ENCODE results near the gene CDH18.
"Not testable (repeated sequence)": the region's sequence is repeated elsewhere in the genome, so short reads cannot be mapped to it uniquely, and the experiment has no call there.

Gene CDH18

DNA sequence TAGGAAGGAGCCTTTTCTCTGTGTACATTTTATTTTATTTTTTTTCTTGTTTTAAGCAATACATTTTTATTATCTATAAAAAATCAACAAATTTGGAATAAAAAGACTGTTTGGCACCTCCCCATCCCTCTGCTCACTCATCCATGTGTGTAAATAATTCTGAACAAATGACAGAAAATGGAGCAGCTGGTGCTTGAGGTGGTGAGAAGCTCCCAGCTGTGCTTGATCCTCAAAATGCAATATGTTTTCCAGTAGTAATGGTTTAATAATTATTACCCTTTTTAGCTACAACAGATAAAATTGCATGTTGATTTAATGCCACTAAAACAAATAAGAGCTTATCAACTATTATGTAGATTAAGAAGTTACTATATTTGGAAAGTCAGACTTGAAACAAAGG, 132.5 kb downstream of the CDH18 start:
- H3K4me1 Mint-ChIP-seq (ENCODE audit: low read depth) = no peaks in the 10 kb centered on the region
- H3K27ac Mint-ChIP-seq = no peak overlapping the region
- no peak overlapping the region for H3K4me3 Mint-ChIP-seq
- peaks cover 12% of the 10 kb centered on the region for H3K9me3 Mint-ChIP-seq
- no peaks in the 10 kb centered on the region for H3K27me3 Mint-ChIP-seq
- no peaks in the 10 kb centered on the region for H3K36me3 Mint-ChIP-seq (ENCODE audit: low read depth)

- peaks cover 12% of the 10 kb centered on the region for H3K9me3 Mint-ChIP-seq
- no peaks in the 10 kb centered on the region for H3K36me3 Mint-ChIP-seq (ENCODE audit: low read depth)
- no peaks in the 10 kb centered on the region for H3K4me1 Mint-ChIP-seq (ENCODE audit: low read depth)
- no peaks in the 10 kb centered on the region for H3K27me3 Mint-ChIP-seq
- H3K4me3 Mint-ChIP-seq = no peak overlapping the region
- H3K27ac Mint-ChIP-seq = no peak overlapping the region
Measured at GRCh38 chr5:19855031-19855430, 133.0 kb downstream of the CDH18 start.

GRCh38 chr5:19853616-19854240, 134.3 kb downstream of the CDH18 start:
- H3K4me3 Mint-ChIP-seq = no peak overlapping the region
- peaks cover 12% of the 10 kb centered on the region for H3K9me3 Mint-ChIP-seq
- H3K27me3 Mint-ChIP-seq = no peaks in the 10 kb centered on the region
- no peaks in the 10 kb centered on the region for H3K36me3 Mint-ChIP-seq (ENCODE audit: low read depth)
- H3K4me1 Mint-ChIP-seq (ENCODE audit: low read depth) = no peaks in the 10 kb centered on the region
- H3K27ac Mint-ChIP-seq = no peak overlapping the region

DNA sequence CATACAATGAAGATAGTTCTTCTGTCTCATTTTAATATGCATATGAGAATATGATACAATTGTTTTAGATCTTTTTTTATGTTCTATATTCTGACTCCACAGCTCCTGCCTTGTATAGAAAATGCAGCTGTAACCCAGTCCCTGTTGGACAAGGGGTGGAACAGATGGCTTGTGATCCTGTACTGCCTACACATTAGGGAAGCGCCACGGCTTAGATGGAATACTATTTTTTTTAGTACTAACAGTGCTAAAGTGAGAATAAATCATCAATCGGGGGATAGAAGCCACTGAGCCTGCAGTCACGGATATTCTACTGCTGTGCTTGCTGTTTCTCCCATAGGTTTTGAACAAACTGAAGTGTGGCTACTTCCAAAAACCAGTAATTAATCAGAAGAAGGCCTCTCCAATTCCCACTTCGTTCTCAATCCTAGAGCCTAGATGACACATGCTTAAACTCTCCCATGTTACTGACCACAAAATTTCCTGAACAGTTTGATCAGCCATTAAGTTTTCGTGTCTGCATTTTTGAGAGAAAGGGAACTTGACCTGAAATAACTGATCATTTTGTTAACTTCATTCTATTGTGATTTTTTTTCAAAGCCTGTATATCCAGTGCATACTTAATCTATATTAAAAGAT, 150.3 kb downstream of the CDH18 start:
- Mint-ChIP-seq H3K4me1 (ENCODE audit: low read depth) (no peaks in the 10 kb centered on the region), H3K27me3 (no peaks in the 10 kb centered on the region), H3K36me3 (ENCODE audit: low read depth) (no peaks in the 10 kb centered on the region), H3K27ac (no peak overlapping the region), H3K4me3 (no peak overlapping the region), H3K9me3 (peaks cover 8% of the 10 kb centered on the region)

DNA sequence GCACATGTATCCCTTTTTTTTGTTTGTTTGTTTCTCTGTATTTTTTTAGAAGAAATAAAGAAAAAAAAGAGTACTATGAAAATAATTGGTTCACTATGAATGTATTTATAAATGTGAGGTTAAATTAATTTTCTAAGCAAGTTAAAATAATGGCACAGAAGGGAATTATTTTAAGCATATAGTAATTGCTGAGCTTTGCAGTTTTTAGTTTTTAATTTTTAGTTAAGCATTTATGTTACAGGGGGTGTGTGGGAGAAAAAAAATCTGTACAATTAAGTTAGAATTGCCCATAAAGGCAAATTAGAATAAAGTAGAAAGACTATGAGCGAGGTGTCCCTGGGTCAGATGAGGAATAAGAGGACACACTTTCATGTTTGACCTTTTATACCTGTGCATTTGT, 152.6 kb downstream of the CDH18 start:
- no peaks in the 10 kb centered on the region for H3K27me3 Mint-ChIP-seq
- H3K27ac Mint-ChIP-seq = no peak overlapping the region
- H3K4me1 Mint-ChIP-seq (ENCODE audit: low read depth) = no peaks in the 10 kb centered on the region
- H3K4me3 Mint-ChIP-seq = no peak overlapping the region
- H3K9me3 Mint-ChIP-seq = peaks cover 17% of the 10 kb centered on the region
- no peaks in the 10 kb centered on the region for H3K36me3 Mint-ChIP-seq (ENCODE audit: low read depth)

- H3K4me1 Mint-ChIP-seq (ENCODE audit: low read depth); H3K4me3 Mint-ChIP-seq; H3K27me3 Mint-ChIP-seq; H3K36me3 Mint-ChIP-seq (ENCODE audit: low read depth); H3K9me3 Mint-ChIP-seq; H3K27ac Mint-ChIP-seq: not testable (repeated sequence)
Measured at GRCh38 chr5:19812720-19813119, 175.3 kb downstream of the CDH18 start.

- peaks cover 3% of the 10 kb centered on the region for H3K9me3 Mint-ChIP-seq
- H3K4me1 Mint-ChIP-seq (ENCODE audit: low read depth) = no peaks in the 10 kb centered on the region
- no peaks in the 10 kb centered on the region for H3K36me3 Mint-ChIP-seq (ENCODE audit: low read depth)
- H3K4me3 Mint-ChIP-seq = no peak overlapping the region
- H3K27ac Mint-ChIP-seq = no peak overlapping the region
- no peaks in the 10 kb centered on the region for H3K27me3 Mint-ChIP-seq
Measured at GRCh38 chr5:19806756-19807155, 181.2 kb downstream of the CDH18 start.

DNA sequence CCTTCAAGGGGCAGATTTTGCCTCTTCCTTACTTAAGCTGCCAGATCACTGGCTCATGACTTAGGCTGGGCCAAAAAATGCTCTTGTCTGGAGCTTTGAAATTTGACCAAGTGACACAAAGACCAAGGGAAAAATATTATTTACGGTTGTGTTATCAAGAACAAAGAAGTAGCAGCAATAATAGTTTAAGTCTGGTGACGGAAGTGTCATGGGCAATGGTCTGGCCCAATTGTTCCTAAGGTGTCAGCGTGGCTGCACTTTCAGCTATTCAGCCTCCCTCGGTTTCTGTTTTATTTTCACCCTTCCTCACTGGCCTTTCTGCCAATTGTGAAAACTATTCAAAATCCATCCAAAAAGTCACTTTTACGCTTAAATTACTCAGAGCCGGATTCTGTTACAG, 185.3 kb downstream of the CDH18 start:
- H3K36me3 Mint-ChIP-seq (ENCODE audit: low read depth) = no peaks in the 10 kb centered on the region
- no peak overlapping the region for H3K27ac Mint-ChIP-seq
- no peaks in the 10 kb centered on the region for H3K27me3 Mint-ChIP-seq
- no peaks in the 10 kb centered on the region for H3K9me3 Mint-ChIP-seq
- H3K4me3 Mint-ChIP-seq = no peak overlapping the region
- H3K4me1 Mint-ChIP-seq (ENCODE audit: low read depth) = no peaks in the 10 kb centered on the region

DNA sequence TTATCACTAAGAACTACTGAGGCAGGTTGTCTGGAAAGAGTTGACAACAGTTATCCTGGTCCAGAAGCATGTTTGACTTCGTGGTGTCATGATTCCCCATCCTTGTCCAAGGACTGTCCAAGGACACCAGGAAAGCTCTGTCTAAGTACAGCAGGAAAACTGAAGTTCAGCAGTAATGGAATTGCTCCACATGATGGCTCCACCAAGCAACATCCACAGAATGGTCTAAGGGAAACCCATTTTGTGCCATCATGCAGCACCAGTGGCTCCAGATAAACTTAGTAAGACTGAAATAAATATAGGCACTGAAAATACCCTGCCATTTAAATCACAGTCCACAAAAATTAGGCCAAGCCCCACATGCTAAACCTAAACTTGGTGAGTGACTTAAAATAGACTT, 192.8 kb downstream of the CDH18 start:
- Mint-ChIP-seq H3K27ac (no peak overlapping the region), H3K9me3 (no peaks in the 10 kb centered on the region)

DNA sequence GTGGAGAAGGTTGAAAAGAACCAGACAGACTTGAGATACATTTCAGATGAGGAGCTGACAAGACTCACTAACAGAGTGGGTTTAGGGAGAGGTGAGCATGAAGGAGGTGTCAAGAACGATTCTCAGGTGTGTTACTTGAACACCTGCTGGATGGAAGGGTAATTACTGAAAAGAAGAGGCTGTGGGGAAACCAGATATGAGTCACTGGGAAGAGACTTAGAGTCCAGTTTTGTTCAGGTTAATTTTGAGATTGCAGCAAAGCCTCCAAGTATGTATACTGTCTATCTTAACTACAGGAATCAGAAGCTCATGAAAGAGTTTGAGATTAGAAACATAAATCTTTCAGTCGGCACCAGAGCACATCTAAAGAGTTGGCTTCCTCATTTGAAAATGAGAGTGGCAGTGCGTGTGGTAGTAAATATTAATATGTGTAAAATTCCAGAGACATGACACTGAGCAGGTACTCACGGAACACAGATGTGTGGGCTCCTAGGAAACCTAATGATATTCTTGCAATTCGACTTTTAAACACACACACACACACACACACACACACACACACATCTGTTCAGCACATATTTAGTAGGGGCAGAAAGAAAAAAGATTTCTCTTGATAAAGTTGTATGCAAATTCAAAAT, 197.1 kb downstream of the CDH18 start:
- H3K36me3 Mint-ChIP-seq (ENCODE audit: low read depth) = no peaks in the 10 kb centered on the region
- peaks cover 4% of the 10 kb centered on the region for H3K9me3 Mint-ChIP-seq
- no peaks in the 10 kb centered on the region for H3K27me3 Mint-ChIP-seq
- no peak overlapping the region for H3K27ac Mint-ChIP-seq
- no peak overlapping the region for H3K4me3 Mint-ChIP-seq
- H3K4me1 Mint-ChIP-seq (ENCODE audit: low read depth) = no peaks in the 10 kb centered on the region

More for the DNA sequence above, 192.8 kb downstream of the CDH18 start:
- Mint-ChIP-seq H3K27me3 (no peaks in the 10 kb centered on the region), H3K4me1 (ENCODE audit: low read depth) (no peaks in the 10 kb centered on the region), H3K36me3 (ENCODE audit: low read depth) (no peaks in the 10 kb centered on the region), H3K4me3 (no peak overlapping the region)

DNA sequence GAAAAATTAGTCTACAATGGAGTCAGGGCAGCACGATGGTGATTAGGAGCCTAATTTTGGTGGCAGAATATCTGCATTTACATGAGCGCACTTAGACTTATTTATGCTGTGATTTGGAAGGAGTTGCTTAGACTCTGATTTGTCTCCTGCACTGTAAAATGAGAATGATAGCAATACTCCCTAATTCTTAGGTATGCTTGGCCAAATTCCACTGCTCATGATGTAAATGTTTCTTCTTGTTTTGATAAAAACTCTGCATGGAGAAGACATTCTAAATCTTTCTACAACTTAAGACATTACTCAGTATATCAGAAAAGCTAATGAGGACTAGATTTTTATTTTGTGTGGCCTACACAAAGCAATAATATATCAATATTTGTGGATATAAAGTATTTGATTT, 205.4 kb downstream of the CDH18 start:
- Mint-ChIP-seq H3K36me3 (ENCODE audit: low read depth) (no peaks in the 10 kb centered on the region), H3K9me3 (peaks cover 12% of the 10 kb centered on the region), H3K27me3 (no peaks in the 10 kb centered on the region), H3K4me3 (no peak overlapping the region), H3K4me1 (ENCODE audit: low read depth) (no peaks in the 10 kb centered on the region), H3K27ac (no peak overlapping the region)

GRCh38 chr5:19777363-19777762, 210.6 kb downstream of the CDH18 start:
- H3K27ac Mint-ChIP-seq = no peak overlapping the region
- H3K36me3 Mint-ChIP-seq (ENCODE audit: low read depth) = no peaks in the 10 kb centered on the region
- peaks cover 16% of the 10 kb centered on the region for H3K9me3 Mint-ChIP-seq
- H3K27me3 Mint-ChIP-seq = no peaks in the 10 kb centered on the region
- H3K4me3 Mint-ChIP-seq = no peak overlapping the region
- no peaks in the 10 kb centered on the region for H3K4me1 Mint-ChIP-seq (ENCODE audit: low read depth)

GRCh38 chr5:19776886-19777285, 211.1 kb downstream of the CDH18 start:
- not testable (repeated sequence) for H3K27me3 Mint-ChIP-seq; H3K36me3 Mint-ChIP-seq (ENCODE audit: low read depth); H3K4me3 Mint-ChIP-seq; H3K27ac Mint-ChIP-seq; H3K4me1 Mint-ChIP-seq (ENCODE audit: low read depth)
- peaks cover 20% of the 10 kb centered on the region for H3K9me3 Mint-ChIP-seq

GRCh38 chr5:19771174-19771835, 216.7 kb downstream of the CDH18 start:
- Mint-ChIP-seq H3K4me1 (ENCODE audit: low read depth) (no peaks in the 10 kb centered on the region), H3K36me3 (ENCODE audit: low read depth) (no peaks in the 10 kb centered on the region), H3K27me3 (no peaks in the 10 kb centered on the region), H3K27ac (no peak overlapping the region), H3K4me3 (no peak overlapping the region), H3K9me3 (peaks cover 19% of the 10 kb centered on the region)

DNA sequence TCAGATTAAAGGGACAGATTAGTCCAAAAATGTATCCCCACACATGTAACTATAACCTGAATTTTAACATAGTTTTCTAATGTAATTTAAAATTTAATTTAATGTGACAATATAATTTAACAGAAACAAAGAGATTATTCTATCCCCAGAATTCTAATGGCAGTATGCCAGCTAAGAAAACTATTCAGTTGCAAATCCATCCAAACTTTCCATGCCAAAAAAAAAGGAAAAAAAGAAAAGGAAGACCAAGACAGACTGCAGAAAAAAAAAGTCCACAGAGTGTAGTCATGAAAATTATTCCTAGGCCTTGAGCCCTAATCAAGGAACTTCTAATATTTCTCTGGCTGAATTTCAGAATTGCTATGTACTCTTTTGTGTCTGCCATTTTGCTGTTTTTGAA, 217.6 kb downstream of the CDH18 start:
- H3K27ac Mint-ChIP-seq = no peak overlapping the region
- H3K4me1 Mint-ChIP-seq (ENCODE audit: low read depth) = no peaks in the 10 kb centered on the region
- peaks cover 14% of the 10 kb centered on the region for H3K9me3 Mint-ChIP-seq
- H3K27me3 Mint-ChIP-seq = no peaks in the 10 kb centered on the region
- no peak overlapping the region for H3K4me3 Mint-ChIP-seq
- no peaks in the 10 kb centered on the region for H3K36me3 Mint-ChIP-seq (ENCODE audit: low read depth)
